HL-60 (cell line): Measurements from ENCODE around the gene BBC3.

Source experiments
- POLR2AphosphoS5 ChIP-seq: IDR thresholded peaks from 2 replicates; pipeline ENCODE4 v1.6.1; 2012; ENCODE audit warnings: low read depth
- SPI1 ChIP-seq: IDR thresholded peaks from 2 replicates; pipeline ENCODE4 v1.6.1; 2012; ENCODE audit warnings: low read depth, mild to moderate bottlenecking, borderline replicate concordance
- TF ChIP-seq, protein P1 (sequence below): IDR thresholded peaks from 2 replicates; pipeline ENCODE4 v1.6.1; 2012; ENCODE audit warnings: low read depth; ENCODE audit not compliant: insufficient replicate concordance
- TF ChIP-seq, protein P2 (sequence below): IDR thresholded peaks from one replicate; pipeline ENCODE4 v1.5.1; 2011; ENCODE audit warnings: low read length, control low read depth, inconsistent platforms; ENCODE audit not compliant: insufficient read depth

DNA sequence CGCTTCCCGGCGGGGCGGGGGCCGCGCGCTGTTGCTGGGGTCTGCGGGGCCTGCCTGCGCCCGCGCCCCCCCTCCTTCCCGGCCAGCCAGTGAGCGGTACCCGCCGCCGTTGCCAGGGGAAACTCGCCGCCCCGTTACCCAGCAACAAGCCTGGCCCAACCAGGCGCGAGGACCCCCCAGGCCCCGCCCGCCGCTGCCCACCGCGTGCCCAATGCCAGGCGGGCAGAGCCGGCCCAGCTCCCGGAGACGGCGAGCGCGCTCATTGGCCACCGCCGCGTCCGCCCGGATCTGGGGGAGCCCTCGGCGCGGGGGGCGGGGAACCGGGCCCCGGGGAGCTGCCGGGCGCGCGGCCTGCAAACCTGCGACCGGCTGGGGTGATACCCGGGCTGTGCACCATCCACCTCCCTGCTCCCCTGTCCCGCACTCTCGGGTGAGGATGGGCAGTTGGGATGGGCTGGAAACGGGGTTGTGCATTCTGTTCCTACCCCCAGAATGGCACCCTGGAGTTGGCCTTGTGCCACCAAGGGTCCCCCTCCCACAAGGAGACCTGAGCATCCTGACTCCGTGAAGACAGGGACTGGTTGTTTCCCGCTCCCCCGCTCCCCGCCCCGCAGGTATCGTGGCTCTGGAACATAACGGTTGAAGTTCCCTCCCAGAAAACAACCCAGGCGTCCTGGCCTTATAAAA, 8.8 kb upstream of the BBC3 start:
- TF ChIP-seq, protein P1, sequence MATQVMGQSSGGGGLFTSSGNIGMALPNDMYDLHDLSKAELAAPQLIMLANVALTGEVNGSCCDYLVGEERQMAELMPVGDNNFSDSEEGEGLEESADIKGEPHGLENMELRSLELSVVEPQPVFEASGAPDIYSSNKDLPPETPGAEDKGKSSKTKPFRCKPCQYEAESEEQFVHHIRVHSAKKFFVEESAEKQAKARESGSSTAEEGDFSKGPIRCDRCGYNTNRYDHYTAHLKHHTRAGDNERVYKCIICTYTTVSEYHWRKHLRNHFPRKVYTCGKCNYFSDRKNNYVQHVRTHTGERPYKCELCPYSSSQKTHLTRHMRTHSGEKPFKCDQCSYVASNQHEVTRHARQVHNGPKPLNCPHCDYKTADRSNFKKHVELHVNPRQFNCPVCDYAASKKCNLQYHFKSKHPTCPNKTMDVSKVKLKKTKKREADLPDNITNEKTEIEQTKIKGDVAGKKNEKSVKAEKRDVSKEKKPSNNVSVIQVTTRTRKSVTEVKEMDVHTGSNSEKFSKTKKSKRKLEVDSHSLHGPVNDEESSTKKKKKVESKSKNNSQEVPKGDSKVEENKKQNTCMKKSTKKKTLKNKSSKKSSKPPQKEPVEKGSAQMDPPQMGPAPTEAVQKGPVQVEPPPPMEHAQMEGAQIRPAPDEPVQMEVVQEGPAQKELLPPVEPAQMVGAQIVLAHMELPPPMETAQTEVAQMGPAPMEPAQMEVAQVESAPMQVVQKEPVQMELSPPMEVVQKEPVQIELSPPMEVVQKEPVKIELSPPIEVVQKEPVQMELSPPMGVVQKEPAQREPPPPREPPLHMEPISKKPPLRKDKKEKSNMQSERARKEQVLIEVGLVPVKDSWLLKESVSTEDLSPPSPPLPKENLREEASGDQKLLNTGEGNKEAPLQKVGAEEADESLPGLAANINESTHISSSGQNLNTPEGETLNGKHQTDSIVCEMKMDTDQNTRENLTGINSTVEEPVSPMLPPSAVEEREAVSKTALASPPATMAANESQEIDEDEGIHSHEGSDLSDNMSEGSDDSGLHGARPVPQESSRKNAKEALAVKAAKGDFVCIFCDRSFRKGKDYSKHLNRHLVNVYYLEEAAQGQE: no peak
- TF ChIP-seq POLR2AphosphoS5 (no peak), SPI1 (no peak)
- TF ChIP-seq, protein P2, sequence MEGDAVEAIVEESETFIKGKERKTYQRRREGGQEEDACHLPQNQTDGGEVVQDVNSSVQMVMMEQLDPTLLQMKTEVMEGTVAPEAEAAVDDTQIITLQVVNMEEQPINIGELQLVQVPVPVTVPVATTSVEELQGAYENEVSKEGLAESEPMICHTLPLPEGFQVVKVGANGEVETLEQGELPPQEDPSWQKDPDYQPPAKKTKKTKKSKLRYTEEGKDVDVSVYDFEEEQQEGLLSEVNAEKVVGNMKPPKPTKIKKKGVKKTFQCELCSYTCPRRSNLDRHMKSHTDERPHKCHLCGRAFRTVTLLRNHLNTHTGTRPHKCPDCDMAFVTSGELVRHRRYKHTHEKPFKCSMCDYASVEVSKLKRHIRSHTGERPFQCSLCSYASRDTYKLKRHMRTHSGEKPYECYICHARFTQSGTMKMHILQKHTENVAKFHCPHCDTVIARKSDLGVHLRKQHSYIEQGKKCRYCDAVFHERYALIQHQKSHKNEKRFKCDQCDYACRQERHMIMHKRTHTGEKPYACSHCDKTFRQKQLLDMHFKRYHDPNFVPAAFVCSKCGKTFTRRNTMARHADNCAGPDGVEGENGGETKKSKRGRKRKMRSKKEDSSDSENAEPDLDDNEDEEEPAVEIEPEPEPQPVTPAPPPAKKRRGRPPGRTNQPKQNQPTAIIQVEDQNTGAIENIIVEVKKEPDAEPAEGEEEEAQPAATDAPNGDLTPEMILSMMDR: no peak
